Measurements from ENCODE around the gene TFE3.
"Not testable (repeated sequence)": the region's sequence is repeated elsewhere in the genome, so short reads cannot be mapped to it uniquely, and the experiment has no call there.

TFE3 gene

DNA sequence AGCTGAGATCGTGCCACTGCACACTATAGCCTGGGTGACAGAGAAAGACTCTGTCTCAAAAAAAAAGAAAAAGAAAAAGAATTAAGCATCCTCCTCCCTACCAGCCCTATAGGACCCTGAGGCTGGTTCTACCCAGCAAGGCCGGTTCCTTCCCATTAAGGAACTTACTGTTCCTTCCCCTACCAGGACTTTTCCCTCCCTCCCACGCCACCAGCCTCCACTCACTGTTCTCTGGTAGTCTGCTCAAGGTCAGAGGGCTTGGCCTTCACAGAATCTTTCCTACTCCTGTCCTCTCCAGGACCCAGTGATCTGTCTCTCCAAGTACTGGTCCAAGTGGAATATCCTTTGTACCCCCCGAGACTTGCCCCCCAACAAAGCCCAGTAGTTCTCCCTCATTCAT lies 42.5 kb downstream of the TFE3 start:
- no peak for DNase-seq (ENCODE audit: low spot score)

DNA sequence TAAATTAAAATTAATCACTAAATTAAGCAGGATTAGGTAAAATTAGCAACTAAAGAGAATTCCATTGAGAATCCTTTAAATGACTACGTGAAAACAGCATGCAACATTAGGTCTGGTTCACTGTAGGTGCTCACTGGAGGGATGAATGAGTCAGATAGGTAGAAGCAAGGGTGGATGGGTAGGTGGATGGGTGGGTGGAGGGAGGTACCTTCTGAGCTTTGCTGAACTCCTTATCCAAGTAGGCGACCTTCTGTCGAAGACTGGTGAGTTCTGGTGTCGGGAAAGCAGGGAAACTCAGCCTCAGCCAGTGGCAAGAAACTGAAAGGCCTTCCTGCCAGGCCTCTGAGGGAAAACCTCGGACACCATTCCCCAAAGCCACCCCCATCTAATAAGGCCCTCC lies 44.1 kb downstream of the TFE3 start:
- DNase-seq (ENCODE audit: low spot score), result no peak

- no peak for DNase-seq (ENCODE audit: low spot score)
Measured at GRCh38 chrX:48998391-48998790, 44.8 kb downstream of the TFE3 start.

- DNase-seq (ENCODE audit: low spot score), result no peak
Measured at GRCh38 chrX:48997865-48998264, 45.3 kb downstream of the TFE3 start.

DNA sequence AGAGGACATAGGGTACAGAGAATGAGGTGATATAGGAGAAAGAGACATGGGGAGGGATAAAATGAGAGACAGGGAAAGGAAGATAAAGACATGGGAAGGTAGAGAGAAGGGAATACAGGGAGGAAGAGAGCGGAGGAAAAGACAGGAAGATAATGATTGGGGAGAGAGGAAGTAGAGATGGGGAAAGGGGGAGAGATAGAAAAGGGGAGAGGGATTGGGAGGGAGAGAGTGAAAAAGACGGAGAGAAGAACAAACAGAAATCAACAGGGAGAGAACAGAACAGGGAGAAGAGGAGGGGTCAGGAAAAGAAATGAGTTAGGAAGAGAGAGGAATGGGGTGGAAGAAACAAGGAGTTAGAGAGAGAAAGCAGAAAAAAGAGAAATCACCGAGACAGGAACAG lies 45.7 kb downstream of the TFE3 start:
- no peak for DNase-seq (ENCODE audit: low spot score)

DNA sequence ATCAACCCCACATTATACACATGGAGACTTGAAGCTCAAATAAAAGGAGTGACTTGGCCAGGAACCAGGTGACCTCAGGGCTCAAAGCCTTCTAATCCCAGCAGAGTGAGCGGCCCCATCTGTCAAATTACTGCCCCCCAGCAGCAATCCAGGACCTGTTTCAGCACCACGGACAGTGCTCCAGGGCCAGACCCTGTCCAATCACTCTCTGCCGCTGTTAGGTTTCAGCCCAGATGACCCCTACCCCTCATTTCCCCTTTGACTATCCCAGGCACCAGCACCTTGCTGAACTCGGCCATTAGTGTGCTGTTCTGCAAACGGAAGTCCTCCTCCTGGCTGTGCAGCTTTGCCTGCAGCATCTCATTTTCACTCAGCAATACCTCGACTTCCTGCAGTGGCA lies 46.2 kb downstream of the TFE3 start:
- no peak for DNase-seq (ENCODE audit: low spot score)

GRCh38 chrX:48992341-48992740 lies 50.8 kb downstream of the TFE3 start:
- DNase-seq (ENCODE audit: low spot score), result no peak

- no peak for DNase-seq (ENCODE audit: low spot score)
Measured at GRCh38 chrX:48989483-48989882, 53.7 kb downstream of the TFE3 start.

DNA sequence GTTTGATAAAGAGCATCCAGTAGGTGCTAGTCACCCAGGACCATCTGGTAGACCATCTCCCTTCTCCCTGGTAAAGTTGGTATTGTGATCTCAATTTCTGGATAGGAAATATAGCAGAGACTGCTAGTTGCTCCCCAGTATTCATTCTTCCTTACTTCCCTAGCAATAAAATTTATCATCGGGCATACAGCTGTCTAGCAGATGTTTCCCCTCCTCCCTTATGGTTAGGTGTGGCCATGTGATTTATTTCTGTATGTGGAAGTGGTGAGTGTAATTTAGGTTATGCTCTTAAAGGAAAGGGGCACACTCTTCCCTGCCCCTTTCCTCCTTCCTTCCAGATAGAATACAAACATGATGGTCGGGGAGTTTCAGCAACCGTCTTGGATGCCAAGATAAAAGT lies 59.3 kb downstream of the TFE3 start:
- DNase-seq (ENCODE audit: low spot score), result no peak

GRCh38 chrX:48983081-48983480 lies 60.1 kb downstream of the TFE3 start:
- no peak for DNase-seq (ENCODE audit: low spot score)

GRCh38 chrX:48981178-48981577 lies 62.0 kb downstream of the TFE3 start:
- no peak for DNase-seq (ENCODE audit: low spot score)

- not testable (repeated sequence) for DNase-seq (ENCODE audit: low spot score)
Measured at GRCh38 chrX:48980341-48980740, 62.8 kb downstream of the TFE3 start.
